ENCODE results near the gene RP2. TPM values are rescaled to one million over a fixed set of nuclear protein-coding genes. Genes with fewer than 3 reads are reported as not detected.

The RP2 gene
- total RNA-seq, 1 donor from 2014 or later: 6.1 TPM

- intact Hi-C loops (cut with DNase I): no loop called here
- Histone ChIP-seq H3K9me3 (no peaks in the 10 kb centered on the region), H3K36me3 (no peaks in the 10 kb centered on the region), H3K4me1 (peaks cover 28% of the 10 kb centered on the region), H3K4me3 (no peak overlapping the region), H3K27me3 (no peaks in the 10 kb centered on the region), H3K27ac (no peak overlapping the region)
- TF ChIP-seq, protein P1, sequence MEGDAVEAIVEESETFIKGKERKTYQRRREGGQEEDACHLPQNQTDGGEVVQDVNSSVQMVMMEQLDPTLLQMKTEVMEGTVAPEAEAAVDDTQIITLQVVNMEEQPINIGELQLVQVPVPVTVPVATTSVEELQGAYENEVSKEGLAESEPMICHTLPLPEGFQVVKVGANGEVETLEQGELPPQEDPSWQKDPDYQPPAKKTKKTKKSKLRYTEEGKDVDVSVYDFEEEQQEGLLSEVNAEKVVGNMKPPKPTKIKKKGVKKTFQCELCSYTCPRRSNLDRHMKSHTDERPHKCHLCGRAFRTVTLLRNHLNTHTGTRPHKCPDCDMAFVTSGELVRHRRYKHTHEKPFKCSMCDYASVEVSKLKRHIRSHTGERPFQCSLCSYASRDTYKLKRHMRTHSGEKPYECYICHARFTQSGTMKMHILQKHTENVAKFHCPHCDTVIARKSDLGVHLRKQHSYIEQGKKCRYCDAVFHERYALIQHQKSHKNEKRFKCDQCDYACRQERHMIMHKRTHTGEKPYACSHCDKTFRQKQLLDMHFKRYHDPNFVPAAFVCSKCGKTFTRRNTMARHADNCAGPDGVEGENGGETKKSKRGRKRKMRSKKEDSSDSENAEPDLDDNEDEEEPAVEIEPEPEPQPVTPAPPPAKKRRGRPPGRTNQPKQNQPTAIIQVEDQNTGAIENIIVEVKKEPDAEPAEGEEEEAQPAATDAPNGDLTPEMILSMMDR (IDR thresholded peaks at IDR 0.05): no peak
- no peak for TF ChIP-seq POLR2A (IDR thresholded peaks at IDR 0.05)
- TF ChIP-seq POLR2AphosphoS5 (IDR thresholded peaks at IDR 0.05; ENCODE audit: insufficient read depth in 1 of 2, low read depth in 1 of 2): no peak
- DNase-seq (ENCODE audit: extremely low spot score in 2 of 2): no peak
Observed at GRCh38 chrX:46841346-46841745, 4.5 kb downstream of the RP2 start.

- Histone ChIP-seq H3K4me1 (peaks cover 13% of the 10 kb centered on the region), H3K36me3 (no peaks in the 10 kb centered on the region), H3K27me3 (no peaks in the 10 kb centered on the region), H3K4me3 (no peak overlapping the region), H3K9me3 (no peaks in the 10 kb centered on the region), H3K27ac (no peak overlapping the region)
- intact Hi-C loops (cut with DNase I): no loop called here
- DNase-seq (ENCODE audit: extremely low spot score in 2 of 2): no peak
- TF ChIP-seq POLR2AphosphoS5 (IDR thresholded peaks at IDR 0.05; ENCODE audit: insufficient read depth in 1 of 2, low read depth in 1 of 2): no peak
- TF ChIP-seq POLR2A (IDR thresholded peaks at IDR 0.05): no peak
- TF ChIP-seq, protein P1 (IDR thresholded peaks at IDR 0.05): no peak
Observed at GRCh38 chrX:46844913-46845312, 8.1 kb downstream of the RP2 start.

- H3K4me1 ChIP-seq: no peaks in the 10 kb centered on the region
- no peak overlapping the region for H3K4me3 ChIP-seq
- H3K27me3 ChIP-seq: no peaks in the 10 kb centered on the region
- TF ChIP-seq POLR2A (IDR thresholded peaks at IDR 0.05) (no peak), POLR2AphosphoS5 (IDR thresholded peaks at IDR 0.05; ENCODE audit: insufficient read depth in 1 of 2, low read depth in 1 of 2) (no peak)
- TF ChIP-seq, protein P1 (IDR thresholded peaks at IDR 0.05): no peak
- intact Hi-C loops (cut with DNase I): no loop called here
- H3K36me3 ChIP-seq: no peaks in the 10 kb centered on the region
- no peak overlapping the region for H3K27ac ChIP-seq
- H3K9me3 ChIP-seq: no peaks in the 10 kb centered on the region
- DNase-seq (ENCODE audit: extremely low spot score in 2 of 2): no peak
Observed at GRCh38 chrX:46849933-46850332, 13.1 kb downstream of the RP2 start.

DNA sequence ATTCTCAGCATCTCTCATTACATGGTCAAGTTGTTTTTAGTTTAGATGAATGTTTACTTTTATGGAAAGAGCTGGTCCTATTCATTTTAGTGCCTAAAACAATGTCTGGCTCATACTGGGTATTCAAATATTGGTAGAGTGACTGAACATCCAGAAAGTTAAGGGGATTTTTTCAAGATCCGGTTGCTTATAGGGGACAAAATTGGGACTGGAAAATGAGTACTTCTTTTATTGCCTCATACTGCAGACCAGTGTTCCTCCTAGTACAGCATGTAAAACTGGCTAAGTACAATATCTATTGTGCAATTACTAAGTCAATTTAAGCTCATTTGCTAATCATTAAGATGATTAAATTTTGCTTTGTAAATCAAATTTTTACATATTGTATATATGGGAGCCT, 13.9 kb downstream of the RP2 start:
- TF ChIP-seq, protein P1 (IDR thresholded peaks at IDR 0.05): no peak
- no peak for TF ChIP-seq POLR2A (IDR thresholded peaks at IDR 0.05)
- no peak for TF ChIP-seq POLR2AphosphoS5 (IDR thresholded peaks at IDR 0.05; ENCODE audit: insufficient read depth in 1 of 2, low read depth in 1 of 2)
- Histone ChIP-seq H3K9me3 (no peaks in the 10 kb centered on the region), H3K4me3 (no peak overlapping the region), H3K27me3 (no peaks in the 10 kb centered on the region), H3K36me3 (no peaks in the 10 kb centered on the region), H3K4me1 (no peaks in the 10 kb centered on the region), H3K27ac (no peak overlapping the region)
- intact Hi-C loops (cut with DNase I): no loop called here
- DNase-seq (ENCODE audit: extremely low spot score in 2 of 2): no peak

- H3K9me3 ChIP-seq: no peaks in the 10 kb centered on the region
- H3K27ac ChIP-seq: no peak overlapping the region
- no peak overlapping the region for H3K4me3 ChIP-seq
- no peaks in the 10 kb centered on the region for H3K36me3 ChIP-seq
- DNase-seq (ENCODE audit: extremely low spot score in 2 of 2): no peak
- no peaks in the 10 kb centered on the region for H3K4me1 ChIP-seq
- intact Hi-C loops (cut with DNase I): no loop called here
- TF ChIP-seq, protein P1 (IDR thresholded peaks at IDR 0.05): no peak
- TF ChIP-seq POLR2AphosphoS5 (IDR thresholded peaks at IDR 0.05; ENCODE audit: insufficient read depth in 1 of 2, low read depth in 1 of 2) (no peak), POLR2A (IDR thresholded peaks at IDR 0.05) (no peak)
- no peaks in the 10 kb centered on the region for H3K27me3 ChIP-seq
Observed at GRCh38 chrX:46856483-46856882, 19.6 kb downstream of the RP2 start.
